Measurements from ENCODE around the gene CCDC78.
"Not testable (repeated sequence)": the region's sequence is repeated elsewhere in the genome, so short reads cannot be mapped to it uniquely, and the experiment has no call there.

The CCDC78 gene

GRCh38 chr16:716200-716568 lies 10.1 kb downstream of the CCDC78 start:
- Histone ChIP-seq H3K27ac (peak overlapping the region; percentile 30), H3K27me3 (replicated peaks) (no peaks in the 10 kb centered on the region), H3K4me3 (ENCODE audit: low read depth, low read length) (peak overlapping the region; percentile 55), H3K36me3 (replicated peaks) (peaks cover 2% of the 10 kb centered on the region)
- TF ChIP-seq CTCF (IDR thresholded peaks at IDR 0.05; ENCODE audit: low read depth, low read length, missing control alignments): no peak
- in situ Hi-C loops (cut with HindIII; ENCODE audit: low pct_ligation_motif_present, low sequenced_read_pairs): loop anchor here (25.0 kb wide), 1 partner anchor 271 kb away; the partner anchor contains the start of gene SOX8
- DNase-seq: peak; percentile 46

- no peak for DNase-seq
- no peak for TF ChIP-seq CTCF (IDR thresholded peaks at IDR 0.05; ENCODE audit: low read depth, low read length, missing control alignments)
- Histone ChIP-seq H3K4me3 (ENCODE audit: low read depth, low read length) (peak overlapping the region; percentile 61), H3K27me3 (replicated peaks) (no peaks in the 10 kb centered on the region), H3K27ac (peak overlapping the region; percentile 30), H3K36me3 (replicated peaks) (peaks cover 2% of the 10 kb centered on the region)
- in situ Hi-C loops (cut with HindIII; ENCODE audit: low pct_ligation_motif_present, low sequenced_read_pairs): loop anchor here (25.0 kb wide), 1 partner anchor 272 kb away; the partner anchor contains the start of gene SOX8
These were observed 10.6 kb downstream of the CCDC78 start for GRCh38 chr16:715477-716199.

- DNase-seq: peak; percentile 73
- in situ Hi-C loops (cut with HindIII; ENCODE audit: low pct_ligation_motif_present, low sequenced_read_pairs): loop anchor here (25.0 kb wide), 1 partner anchor 272 kb away; the partner anchor contains the start of gene SOX8
- no peak for TF ChIP-seq CTCF (IDR thresholded peaks at IDR 0.05; ENCODE audit: low read depth, low read length, missing control alignments)
- no peaks in the 10 kb centered on the region for H3K27me3 ChIP-seq (replicated peaks)
- H3K36me3 ChIP-seq (replicated peaks): peaks cover 2% of the 10 kb centered on the region
- H3K4me3 ChIP-seq (ENCODE audit: low read depth, low read length): peak within 1 kb of the TSS; percentile 61
- peak within 1 kb of the TSS; percentile 30 for H3K27ac ChIP-seq
These were observed 11.4 kb downstream of the CCDC78 start, which contains the start of gene METRN for GRCh38 chr16:714558-715476. TSS of gene METRN (plus strand) at chr16:715118. CDS start at chr16:715290, 172 bp downstream.

- TF ChIP-seq CTCF (IDR thresholded peaks at IDR 0.05; ENCODE audit: low read depth, low read length, missing control alignments): no peak
- in situ Hi-C loops (cut with HindIII; ENCODE audit: low pct_ligation_motif_present, low sequenced_read_pairs): loop anchor here (25.0 kb wide), 1 partner anchor 273 kb away; the partner anchor contains the start of gene SOX8
These were observed 12.2 kb downstream of the CCDC78 start for GRCh38 chr16:714079-714478.

GRCh38 chr16:712740-713250 lies 13.4 kb downstream of the CCDC78 start:
- peak; percentile 67 for TF ChIP-seq CTCF (IDR thresholded peaks at IDR 0.05; ENCODE audit: low read depth, low read length, missing control alignments)
- not testable (repeated sequence) for H3K27me3 ChIP-seq (replicated peaks); H3K36me3 ChIP-seq (replicated peaks); H3K4me3 ChIP-seq (ENCODE audit: low read depth, low read length)
- in situ Hi-C loops (cut with HindIII; ENCODE audit: low pct_ligation_motif_present, low sequenced_read_pairs): loop anchor here (25.0 kb wide), 1 partner anchor 275 kb away; the partner anchor contains the start of gene SOX8
- H3K27ac ChIP-seq: peak overlapping the region; percentile 64
- peak; percentile 94 for DNase-seq

More at GRCh38 chr16:714079-714478, 12.2 kb downstream of the CCDC78 start:
- Histone ChIP-seq H3K4me3 (ENCODE audit: low read depth, low read length) (peak overlapping the region; percentile 38), H3K36me3 (replicated peaks) (peaks cover 2% of the 10 kb centered on the region), H3K27me3 (replicated peaks) (no peaks in the 10 kb centered on the region), H3K27ac (no peak overlapping the region)
- DNase-seq: no peak

Measured in brain microvascular endothelial cell (primary cell).